ENCODE results near the gene PTPRR.

- no peak for TF ChIP-seq CTCF (IDR thresholded peaks at IDR 0.05; ENCODE audit: low read depth, low read length, poor library complexity, severe bottlenecking)
- no peak for TF ChIP-seq EZH2phosphoT487 (IDR thresholded peaks at IDR 0.05; ENCODE audit: borderline replicate concordance, low read length)
These were observed 273.7 kb downstream of the PTPRR start for GRCh38 chr12:70646850-70647249.

All from DOHH2 (cell line).